ENCODE results near the gene TBX15. TPM values are rescaled to one million over a fixed set of nuclear protein-coding genes. Genes with fewer than 3 reads are reported as not detected.

Gene TBX15
- total RNA-seq, 1 experiment from 2014 or later = 63.1 TPM

- no peak for DNase-seq
- no peak overlapping the region for H3K27ac ChIP-seq
- peaks cover 12% of the 10 kb centered on the region; the same call in 1 of the 2 replicates for H3K36me3 ChIP-seq
Observed at GRCh38 chr1:118944546-118944945, 43.6 kb downstream of the TBX15 start.

GRCh38 chr1:118944133-118944532, 44.0 kb downstream of the TBX15 start:
- no peaks in the 10 kb centered on the region for H3K9me3 ChIP-seq (replicated peaks)
- H3K4me3 ChIP-seq = no peak overlapping the region
- H3K27me3 ChIP-seq = no peaks in the 10 kb centered on the region
- peaks cover 12% of the 10 kb centered on the region; the same call in 1 of the 2 replicates for H3K36me3 ChIP-seq
- H3K27ac ChIP-seq = no peak overlapping the region
- peaks cover 24% of the 10 kb centered on the region for H3K4me1 ChIP-seq
- no peak for DNase-seq

More at GRCh38 chr1:118944546-118944945, 43.6 kb downstream of the TBX15 start:
- Histone ChIP-seq H3K4me1 (peaks cover 28% of the 10 kb centered on the region), H3K27me3 (no peaks in the 10 kb centered on the region), H3K4me3 (no peak overlapping the region), H3K9me3 (replicated peaks) (no peaks in the 10 kb centered on the region)

- H3K27me3 ChIP-seq = no peaks in the 10 kb centered on the region
- H3K36me3 ChIP-seq = peaks cover 9% of the 10 kb centered on the region; the same call in 1 of the 2 replicates
- no peaks in the 10 kb centered on the region for H3K9me3 ChIP-seq (replicated peaks)
- H3K27ac ChIP-seq = no peak overlapping the region
- peak in 1 of 2 experiments; percentile 21 for DNase-seq
- no peak overlapping the region for H3K4me3 ChIP-seq
- H3K4me1 ChIP-seq = peaks cover 9% of the 10 kb centered on the region
Observed at GRCh38 chr1:118940957-118941356, 47.2 kb downstream of the TBX15 start.

GRCh38 chr1:118937413-118938072, 50.6 kb downstream of the TBX15 start:
- no peaks in the 10 kb centered on the region; the same call in 1 of the 2 replicates for H3K36me3 ChIP-seq
- H3K4me3 ChIP-seq = no peak overlapping the region
- DNase-seq = no peak
- H3K27me3 ChIP-seq = no peaks in the 10 kb centered on the region
- H3K9me3 ChIP-seq (replicated peaks) = no peaks in the 10 kb centered on the region
- H3K27ac ChIP-seq = no peak overlapping the region
- H3K4me1 ChIP-seq = peaks cover 21% of the 10 kb centered on the region

- Histone ChIP-seq H3K9me3 (replicated peaks) (no peaks in the 10 kb centered on the region), H3K27ac (no peak overlapping the region), H3K27me3 (no peaks in the 10 kb centered on the region), H3K4me1 (peaks cover 36% of the 10 kb centered on the region), H3K36me3 (peaks cover 18% of the 10 kb centered on the region), H3K4me3 (no peak overlapping the region)
- DNase-seq = no peak
Observed at GRCh38 chr1:118934706-118935105, 53.4 kb downstream of the TBX15 start.

- Histone ChIP-seq H3K4me3 (no peak overlapping the region), H3K9me3 (replicated peaks) (no peaks in the 10 kb centered on the region), H3K36me3 (peaks cover 31% of the 10 kb centered on the region), H3K27me3 (no peaks in the 10 kb centered on the region), H3K4me1 (peaks cover 36% of the 10 kb centered on the region), H3K27ac (peak overlapping the region; percentile 54)
- peak; percentile 66 to 90 for DNase-seq
Observed at GRCh38 chr1:118933051-118933781, 54.9 kb downstream of the TBX15 start.

- Histone ChIP-seq H3K27me3 (no peaks in the 10 kb centered on the region), H3K4me1 (peaks cover 36% of the 10 kb centered on the region), H3K9me3 (replicated peaks) (no peaks in the 10 kb centered on the region), H3K4me3 (no peak overlapping the region), H3K27ac (peak overlapping the region; percentile 54; the same call in 1 of the 2 replicates), H3K36me3 (peaks cover 43% of the 10 kb centered on the region)
- DNase-seq = peak in 1 of 2 experiments; percentile 39
Observed at GRCh38 chr1:118931876-118932275, 56.3 kb downstream of the TBX15 start.

GRCh38 chr1:118928739-118929554, 59.2 kb downstream of the TBX15 start:
- no peak overlapping the region for H3K4me3 ChIP-seq
- H3K27ac ChIP-seq = no peak overlapping the region
- DNase-seq = peak; percentile 41 to 70
- no peaks in the 10 kb centered on the region for H3K9me3 ChIP-seq (replicated peaks)
- H3K4me1 ChIP-seq = peaks cover 29% of the 10 kb centered on the region
- H3K36me3 ChIP-seq = peaks cover 68% of the 10 kb centered on the region
- no peaks in the 10 kb centered on the region for H3K27me3 ChIP-seq

- no peak for DNase-seq
Observed at GRCh38 chr1:118927427-118928187, 60.5 kb downstream of the TBX15 start.

GRCh38 chr1:118926261-118926660, 61.9 kb downstream of the TBX15 start:
- Histone ChIP-seq H3K36me3 (peaks cover 89% of the 10 kb centered on the region), H3K4me3 (no peak overlapping the region), H3K27me3 (no peaks in the 10 kb centered on the region), H3K9me3 (replicated peaks) (no peaks in the 10 kb centered on the region), H3K27ac (no peak overlapping the region), H3K4me1 (peaks cover 3% of the 10 kb centered on the region)
- DNase-seq = no peak

More at GRCh38 chr1:118927427-118928187, 60.5 kb downstream of the TBX15 start:
- peaks cover 79% of the 10 kb centered on the region for H3K36me3 ChIP-seq
- no peaks in the 10 kb centered on the region for H3K9me3 ChIP-seq (replicated peaks)
- no peaks in the 10 kb centered on the region for H3K27me3 ChIP-seq
- no peak overlapping the region for H3K4me3 ChIP-seq
- no peak overlapping the region for H3K27ac ChIP-seq
- H3K4me1 ChIP-seq = peaks cover 16% of the 10 kb centered on the region

GRCh38 chr1:118925651-118926050, 62.5 kb downstream of the TBX15 start:
- H3K9me3 ChIP-seq (replicated peaks) = no peaks in the 10 kb centered on the region
- no peak overlapping the region for H3K4me3 ChIP-seq
- H3K27ac ChIP-seq = no peak overlapping the region
- DNase-seq = no peak
- H3K4me1 ChIP-seq = no peaks in the 10 kb centered on the region
- no peaks in the 10 kb centered on the region for H3K27me3 ChIP-seq
- peaks cover 87% of the 10 kb centered on the region for H3K36me3 ChIP-seq

- Histone ChIP-seq H3K36me3 (peaks cover 82% of the 10 kb centered on the region), H3K4me1 (no peaks in the 10 kb centered on the region), H3K9me3 (replicated peaks) (no peaks in the 10 kb centered on the region), H3K27ac (no peak overlapping the region), H3K4me3 (no peak overlapping the region), H3K27me3 (no peaks in the 10 kb centered on the region)
- no peak for DNase-seq
Observed at GRCh38 chr1:118923319-118923718, 64.8 kb downstream of the TBX15 start.

GRCh38 chr1:118921994-118922393, 66.1 kb downstream of the TBX15 start:
- H3K36me3 ChIP-seq = peaks cover 84% of the 10 kb centered on the region

GRCh38 chr1:118920124-118920717, 67.9 kb downstream of the TBX15 start:
- Histone ChIP-seq H3K4me3 (no peak overlapping the region), H3K27me3 (no peaks in the 10 kb centered on the region), H3K9me3 (replicated peaks) (no peaks in the 10 kb centered on the region), H3K27ac (no peak overlapping the region), H3K36me3 (peaks cover 81% of the 10 kb centered on the region), H3K4me1 (no peaks in the 10 kb centered on the region)
- DNase-seq = no peak

More at GRCh38 chr1:118921994-118922393, 66.1 kb downstream of the TBX15 start:
- no peak for DNase-seq
- Histone ChIP-seq H3K4me3 (no peak overlapping the region), H3K4me1 (no peaks in the 10 kb centered on the region), H3K9me3 (replicated peaks) (no peaks in the 10 kb centered on the region), H3K27ac (no peak overlapping the region), H3K27me3 (no peaks in the 10 kb centered on the region)
